GM13976 (cell line): Measurements from ENCODE around the gene CISH.

ENCODE experiments used
- DNase-seq: peaks from one replicate; pipeline ENCODE4 v3.0.0; 2012; ENCODE audit warnings: low spot score
- in situ Hi-C: fragments of 300-500 bp; cut with MboI; formaldehyde crosslinking; loops from one replicate; pipeline ENCODE4 v1.12.0; 2022; ENCODE audit warnings: low sequenced_read_pairs, mixed read lengths, inconsistent platforms; ENCODE audit not compliant: unreplicated experiment
- TF ChIP-seq, protein P1 (sequence below): IDR thresholded peaks from 2 replicates; pipeline ENCODE4 v1.5.1; 2012; ENCODE audit warnings: borderline replicate concordance, mild to moderate bottlenecking; ENCODE audit not compliant: insufficient read depth; ENCODE audit errors: extremely low read depth, missing control alignments, control extremely low read depth

Gene CISH

DNA sequence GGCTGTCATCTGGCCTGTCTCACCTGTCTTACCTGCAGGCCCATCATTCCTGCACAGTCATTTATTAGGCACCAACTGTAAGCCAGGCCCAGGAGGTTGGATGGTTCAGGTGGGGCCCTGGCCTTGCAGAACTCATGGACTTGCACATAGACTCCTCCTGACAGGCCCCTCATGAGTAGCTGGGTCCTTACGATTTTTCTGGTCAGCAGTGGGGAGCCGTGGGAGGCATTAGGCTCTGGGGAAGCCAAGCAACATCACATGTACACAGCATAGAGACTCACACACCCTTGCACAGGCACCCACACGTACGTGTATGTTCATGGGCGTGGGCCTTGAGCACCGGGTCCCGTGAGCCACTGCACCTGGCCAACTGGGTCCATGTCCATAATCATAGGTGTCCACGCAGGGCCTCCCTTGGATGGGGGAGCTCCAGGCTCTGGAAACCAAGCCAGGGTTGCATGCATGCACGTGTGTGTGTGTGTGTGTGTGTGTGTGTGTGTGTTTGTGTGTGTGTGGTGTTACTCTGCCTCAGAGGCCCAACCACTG, 20.3 kb downstream of the CISH start:
- DNase-seq, result no peak
- TF ChIP-seq, protein P1, sequence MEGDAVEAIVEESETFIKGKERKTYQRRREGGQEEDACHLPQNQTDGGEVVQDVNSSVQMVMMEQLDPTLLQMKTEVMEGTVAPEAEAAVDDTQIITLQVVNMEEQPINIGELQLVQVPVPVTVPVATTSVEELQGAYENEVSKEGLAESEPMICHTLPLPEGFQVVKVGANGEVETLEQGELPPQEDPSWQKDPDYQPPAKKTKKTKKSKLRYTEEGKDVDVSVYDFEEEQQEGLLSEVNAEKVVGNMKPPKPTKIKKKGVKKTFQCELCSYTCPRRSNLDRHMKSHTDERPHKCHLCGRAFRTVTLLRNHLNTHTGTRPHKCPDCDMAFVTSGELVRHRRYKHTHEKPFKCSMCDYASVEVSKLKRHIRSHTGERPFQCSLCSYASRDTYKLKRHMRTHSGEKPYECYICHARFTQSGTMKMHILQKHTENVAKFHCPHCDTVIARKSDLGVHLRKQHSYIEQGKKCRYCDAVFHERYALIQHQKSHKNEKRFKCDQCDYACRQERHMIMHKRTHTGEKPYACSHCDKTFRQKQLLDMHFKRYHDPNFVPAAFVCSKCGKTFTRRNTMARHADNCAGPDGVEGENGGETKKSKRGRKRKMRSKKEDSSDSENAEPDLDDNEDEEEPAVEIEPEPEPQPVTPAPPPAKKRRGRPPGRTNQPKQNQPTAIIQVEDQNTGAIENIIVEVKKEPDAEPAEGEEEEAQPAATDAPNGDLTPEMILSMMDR, result no peak
- in situ Hi-C loops, result no loop called here

DNA sequence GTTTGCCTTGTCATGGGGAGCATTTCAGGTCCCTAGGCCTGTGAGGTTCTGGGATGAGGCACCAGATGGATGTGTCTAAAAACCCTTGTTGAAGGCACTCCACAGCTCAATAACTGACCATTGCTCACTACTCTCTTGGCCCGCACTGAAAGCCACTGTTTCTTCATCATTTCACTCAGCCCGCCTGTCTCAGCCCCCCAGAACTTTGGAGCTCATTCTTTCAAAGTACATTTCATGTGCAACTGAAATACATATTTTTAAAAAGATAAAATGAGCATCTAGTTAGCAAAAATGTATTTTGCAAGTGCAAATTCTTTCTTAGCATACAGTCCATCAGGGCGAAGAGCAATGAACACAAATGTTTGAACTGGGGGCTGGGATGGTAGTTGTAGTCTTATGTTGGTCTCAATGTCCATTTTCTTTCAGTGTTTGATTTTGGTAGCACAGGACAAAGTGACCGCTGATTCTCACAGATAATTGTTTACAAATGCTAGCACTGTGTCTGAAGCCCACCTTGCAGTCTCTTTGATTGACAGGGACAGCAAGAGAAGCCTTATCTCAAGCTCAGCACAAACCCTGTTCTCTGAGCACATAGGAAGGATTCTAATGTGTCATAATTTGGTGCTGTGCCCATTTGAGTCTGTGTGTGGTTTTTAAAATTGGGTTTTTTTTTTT, 22.7 kb downstream of the CISH start:
- in situ Hi-C loops, result no loop called here
- no peak for DNase-seq
- TF ChIP-seq, protein P1, result no peak

DNA sequence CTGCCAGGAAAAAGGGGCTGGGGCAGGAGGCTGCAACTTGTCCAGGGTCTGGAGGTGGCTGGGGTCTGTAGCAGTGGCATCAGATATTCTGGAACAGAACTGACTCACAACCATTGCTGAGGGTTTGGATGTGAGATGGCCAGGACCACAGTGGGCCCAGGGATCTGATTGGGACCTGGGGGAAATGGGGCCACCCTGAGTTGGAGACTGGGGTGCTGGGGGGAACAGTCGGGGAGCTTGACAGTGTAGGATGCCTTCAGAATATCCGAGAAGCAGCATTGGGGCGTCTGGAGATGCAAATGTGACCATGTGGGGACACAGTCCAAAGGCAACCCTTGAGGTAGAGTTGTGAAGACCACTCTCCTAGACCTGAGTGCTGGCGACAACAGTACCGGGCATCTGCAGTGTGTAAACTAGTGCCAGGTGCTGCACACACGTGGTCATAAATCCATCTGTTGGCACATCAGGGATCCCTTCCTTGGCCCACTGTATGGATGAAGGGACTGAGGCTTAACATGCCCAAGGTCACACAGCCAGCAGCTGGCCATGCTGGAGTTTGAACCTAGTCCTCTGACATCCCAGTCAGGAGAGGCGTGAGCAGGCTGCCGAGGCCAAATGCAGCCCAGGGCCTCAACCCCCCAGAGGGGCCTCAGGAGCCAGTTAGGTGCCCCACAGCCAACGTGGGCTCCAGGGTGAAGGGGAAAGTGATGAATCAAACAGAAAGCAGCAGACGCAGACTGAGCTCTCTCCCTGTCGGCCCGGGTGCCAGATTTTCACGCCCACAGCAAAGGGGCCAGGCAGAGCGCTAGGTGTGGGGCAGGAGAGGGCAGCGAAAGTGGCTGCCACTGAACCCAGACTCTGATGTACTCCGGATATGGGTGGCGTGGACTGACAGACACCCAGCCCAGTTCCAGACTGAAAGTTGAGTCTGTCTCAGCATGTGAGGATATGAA, 23.5 kb downstream of the CISH start:
- peak; percentile 57 for DNase-seq
- TF ChIP-seq, protein P1, result no peak
- in situ Hi-C loops, result no loop called here

DNA sequence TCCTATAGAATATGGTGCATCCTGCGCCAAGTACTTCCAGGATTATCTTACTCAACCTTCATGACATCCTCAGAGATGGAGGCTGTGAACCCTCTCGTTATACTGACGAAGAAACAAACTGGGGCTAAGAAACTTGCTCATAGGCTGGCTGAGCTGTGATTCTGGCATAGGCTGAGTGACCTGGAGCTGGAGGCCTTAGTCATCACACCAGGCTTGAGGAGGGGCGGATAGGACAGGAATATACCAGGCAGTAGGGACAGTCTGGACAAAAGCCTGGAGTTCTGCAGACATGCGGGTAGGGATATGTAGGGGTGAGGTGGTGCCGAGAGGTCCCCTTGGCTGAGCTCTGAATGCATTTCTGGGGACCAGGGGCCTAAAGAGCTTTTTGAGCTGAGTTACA, 24.2 kb downstream of the CISH start:
- TF ChIP-seq, protein P1, result no peak
- no peak for DNase-seq
- in situ Hi-C loops, result no loop called here

DNA sequence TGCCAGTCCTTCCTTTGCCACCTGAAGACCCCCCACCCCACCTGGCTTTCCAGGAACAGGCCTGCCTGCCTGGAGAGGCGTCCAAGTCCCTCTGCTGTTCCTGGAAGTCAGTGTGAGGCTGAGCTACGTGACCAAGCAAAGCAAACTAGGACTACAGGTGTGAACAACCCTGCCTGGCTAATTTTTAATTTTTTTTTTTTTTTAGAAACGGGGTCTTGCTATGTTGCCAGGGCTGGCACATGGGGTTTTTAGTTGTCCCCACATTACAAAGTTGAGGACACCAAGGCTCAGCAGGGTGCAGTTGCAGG, 24.9 kb downstream of the CISH start:
- no peak for DNase-seq
- TF ChIP-seq, protein P1, result no peak
- in situ Hi-C loops, result no loop called here

DNA sequence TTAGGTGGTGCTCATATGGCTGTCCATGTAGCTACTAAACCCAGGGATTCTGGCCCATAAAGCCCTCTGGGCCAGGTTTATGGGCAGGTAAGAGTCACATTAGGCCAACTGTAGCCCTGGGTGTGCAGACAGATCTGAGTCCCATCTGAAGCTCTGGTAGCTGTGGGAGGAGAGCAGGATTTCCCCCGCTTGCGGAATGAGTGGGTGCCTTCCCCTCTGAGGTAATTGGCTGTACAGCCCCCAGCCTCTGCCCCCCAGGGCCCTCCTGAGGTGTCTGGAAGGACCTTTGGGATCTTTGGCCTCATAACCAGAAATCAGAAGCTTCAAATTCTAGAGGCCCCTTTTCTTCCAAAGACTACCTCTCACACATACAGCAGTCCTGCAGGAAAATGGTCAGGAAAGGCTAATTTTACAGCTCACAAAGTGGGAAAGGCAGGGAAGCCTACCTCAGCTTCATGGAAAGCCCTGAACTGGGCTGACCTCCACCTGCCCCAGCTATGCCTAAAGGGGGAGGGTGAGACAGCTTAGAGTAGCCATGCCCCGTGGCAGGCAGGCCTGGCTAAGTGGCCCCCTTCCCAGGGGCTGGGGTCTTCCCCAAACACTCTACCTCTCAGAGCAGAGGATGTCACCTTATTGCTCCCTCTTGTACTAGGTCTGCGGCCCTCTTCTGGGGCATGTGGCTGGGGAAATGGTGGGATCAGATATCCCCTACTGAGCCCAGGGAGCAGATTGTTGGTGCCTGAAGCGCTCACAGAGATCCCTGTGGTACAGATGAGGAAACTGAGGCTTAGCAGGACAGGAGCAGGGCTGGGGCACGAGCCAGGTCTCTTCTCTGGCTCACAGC, 25.4 kb downstream of the CISH start:
- in situ Hi-C loops, result no loop called here
- DNase-seq, result peak; percentile 60
- TF ChIP-seq, protein P1, result no peak
